Osteoblast (primary cell): ENCODE data around the gene SHISAL2B. TPM values are rescaled to one million over a fixed set of nuclear protein-coding genes. Genes with fewer than 3 reads are reported as not detected.

ENCODE experiments used
- DNase-seq: peaks from one replicate; pipeline ENCODE4 v3.0.0; 2011; ENCODE audit warnings: low spot score, mixed read lengths; ENCODE audit not compliant: insufficient read length; ENCODE audit errors: missing footprints
- H2AFZ ChIP-seq: 2 replicates; pipeline ENCODE4 v1.6.0; 2011; ENCODE audit warnings: mild to moderate bottlenecking, low read length
- H3K27ac ChIP-seq: 2 replicates; pipeline ENCODE4 v1.5.1; 2011; ENCODE audit warnings: mild to moderate bottlenecking, low read depth, low read length, moderate library complexity
- H3K27me3 ChIP-seq: 2 replicates; pipeline ENCODE4 v1.6.0; 2012; ENCODE audit warnings: mild to moderate bottlenecking, control low read depth, inconsistent platforms, low read length, moderate library complexity; ENCODE audit not compliant: insufficient read depth
- H3K36me3 ChIP-seq: 2 replicates; pipeline ENCODE4 v1.5.1; 2011; ENCODE audit warnings: mild to moderate bottlenecking, low read length, control low read depth, moderate library complexity; ENCODE audit not compliant: insufficient read depth
- H3K4me1 ChIP-seq: 2 replicates; pipeline ENCODE4 v1.5.1; 2011; ENCODE audit warnings: mild to moderate bottlenecking, low read length, control low read depth, moderate library complexity; ENCODE audit not compliant: insufficient read depth
- H3K4me2 ChIP-seq: 2 replicates; pipeline ENCODE4 v1.6.0; 2011; ENCODE audit warnings: mild to moderate bottlenecking, low read length; ENCODE audit not compliant: insufficient read depth
- H3K4me3 ChIP-seq: fragments of 200-600 bp; sonication (generic); 3 replicates; pipeline ENCODE4 v1.5.1; 2012; ENCODE audit warnings: mild to moderate bottlenecking, low read length, inconsistent platforms; ENCODE audit not compliant: insufficient read depth
- H3K79me2 ChIP-seq: 2 replicates; pipeline ENCODE4 v1.6.0; 2012; ENCODE audit warnings: mild to moderate bottlenecking, low read length, control low read depth, inconsistent platforms; ENCODE audit not compliant: insufficient read depth
- H3K9me3 ChIP-seq: 2 replicates; pipeline ENCODE4 v1.5.1; 2011; ENCODE audit warnings: low read depth, low read length, control low read depth
- H4K20me1 ChIP-seq: 2 replicates; pipeline ENCODE4 v1.6.0; 2012; ENCODE audit warnings: mild to moderate bottlenecking, low read length, control low read depth; ENCODE audit not compliant: insufficient read depth
- CTCF ChIP-seq: IDR thresholded peaks from 2 replicates; pipeline ENCODE4 v1.5.1; 2011; ENCODE audit warnings: mild to moderate bottlenecking, low read depth, low read length, moderate library complexity; ENCODE audit errors: extremely low read depth
- total RNA-seq: library from RNA; depleted of rRNA; stranded (reverse); fragments of >200 nt; gene quantifications from 2 replicates; pipeline ENCODE4 v1.2.3, GENCODE V29; 2012

SHISAL2B gene
- total RNA-seq, 1 donor: not detected

GRCh38 chr5:64685866-64686265 is 4.4 kb upstream of the SHISAL2B start:
- H3K4me1 ChIP-seq: peaks cover 3% of the 10 kb centered on the region
- no peak overlapping the region for H3K4me2 ChIP-seq
- no peaks in the 10 kb centered on the region for H3K9me3 ChIP-seq
- no peaks in the 10 kb centered on the region for H4K20me1 ChIP-seq
- TF ChIP-seq CTCF: no peak
- H3K27ac ChIP-seq: no peak overlapping the region
- H3K27me3 ChIP-seq: peaks cover 40% of the 10 kb centered on the region
- H2AFZ ChIP-seq: no peak overlapping the region
- H3K79me2 ChIP-seq: no peaks in the 10 kb centered on the region
- no peaks in the 10 kb centered on the region for H3K36me3 ChIP-seq
- no peak overlapping the region for H3K4me3 ChIP-seq
- no peak for DNase-seq

GRCh38 chr5:64688391-64688790 is 1.9 kb upstream of the SHISAL2B start:
- Histone ChIP-seq H3K4me2 (no peak overlapping the region), H3K4me1 (peaks cover 3% of the 10 kb centered on the region), H3K36me3 (no peaks in the 10 kb centered on the region), H3K79me2 (no peaks in the 10 kb centered on the region), H3K27ac (no peak overlapping the region), H4K20me1 (no peaks in the 10 kb centered on the region), H3K9me3 (no peaks in the 10 kb centered on the region), H2AFZ (no peak overlapping the region), H3K4me3 (no peak overlapping the region), H3K27me3 (peaks cover 59% of the 10 kb centered on the region)
- TF ChIP-seq CTCF: no peak
- DNase-seq: no peak

- Histone ChIP-seq H3K36me3 (no peaks in the 10 kb centered on the region), H3K79me2 (no peaks in the 10 kb centered on the region), H3K4me3 (no peak overlapping the region), H3K27ac (no peak overlapping the region), H3K9me3 (no peaks in the 10 kb centered on the region), H3K4me1 (peaks cover 7% of the 10 kb centered on the region), H2AFZ (no peak overlapping the region), H3K27me3 (peaks cover 56% of the 10 kb centered on the region), H3K4me2 (no peak overlapping the region), H4K20me1 (no peaks in the 10 kb centered on the region)
- DNase-seq: no peak
- no peak for TF ChIP-seq CTCF
Observed at GRCh38 chr5:64688965-64689364, 1.3 kb upstream of the SHISAL2B start.

- no peaks in the 10 kb centered on the region for H3K36me3 ChIP-seq
- H3K79me2 ChIP-seq: no peaks in the 10 kb centered on the region
- H3K9me3 ChIP-seq: no peaks in the 10 kb centered on the region
- peaks cover 52% of the 10 kb centered on the region for H3K27me3 ChIP-seq
- no peak for DNase-seq
- H2AFZ ChIP-seq: peak overlapping the region; percentile 42
- no peak overlapping the region for H3K27ac ChIP-seq
- peaks cover 7% of the 10 kb centered on the region for H3K4me1 ChIP-seq
- peak overlapping the region; percentile 57 for H3K4me3 ChIP-seq
- no peak for TF ChIP-seq CTCF
- H3K4me2 ChIP-seq: peak overlapping the region; percentile 74
- H4K20me1 ChIP-seq: no peaks in the 10 kb centered on the region
Observed at GRCh38 chr5:64690104-64690416, 243 bp upstream of the SHISAL2B start.
